ENCODE results near the gene PPP2R5C. TPM values are rescaled to one million over a fixed set of nuclear protein-coding genes. Genes with fewer than 3 reads are reported as not detected.

Gene PPP2R5C
- total RNA-seq, 1 experiment from 2014 or later = 80.3 TPM

DNA sequence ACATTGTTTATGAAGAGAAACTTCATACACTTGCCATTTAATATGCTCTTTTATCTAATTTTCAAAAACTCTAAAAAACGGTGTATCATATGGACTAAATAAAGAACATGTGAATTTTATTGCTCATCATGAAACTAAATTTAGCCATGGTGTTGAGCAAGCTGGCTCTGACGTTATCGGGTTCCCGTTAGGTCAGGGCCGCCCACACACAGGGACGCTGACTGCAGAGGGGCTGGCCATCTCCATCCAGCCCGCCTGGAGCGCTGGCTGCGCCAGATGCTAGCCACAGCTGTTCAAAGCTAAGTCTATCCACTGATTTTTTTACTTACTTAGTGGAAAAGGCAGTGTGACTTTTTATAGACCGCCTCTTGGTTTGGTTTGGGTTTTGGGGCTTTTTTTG is 166.3 kb downstream of the PPP2R5C start:
- in situ Hi-C loops (cut with HindIII; ENCODE audit: low pct_unique_long_range_greater_than_20kb, low sequenced_read_pairs) (no loop called here), intact Hi-C loops (cut with micrococcal nuclease; ENCODE audit: unreplicated experiment) (no loop called here)
- Histone ChIP-seq H3K27ac (ENCODE audit: low read length) (no peak overlapping the region), H3K36me3 (ENCODE audit: control insufficient read depth, insufficient read depth, low read length) (no peaks in the 10 kb centered on the region), H3K4me3 (ENCODE audit: low read depth in 2 of 2, low read length in 2 of 2) (no peak overlapping the region), H3K27me3 (ENCODE audit: control insufficient read depth, insufficient read depth, low read length) (no peaks in the 10 kb centered on the region), H3K4me1 (ENCODE audit: control insufficient read depth, insufficient read depth, low read length) (no peaks in the 10 kb centered on the region), H3K9me3 (ENCODE audit: control insufficient read depth, insufficient read depth, low read depth, low read length) (no peaks in the 10 kb centered on the region)
- TF ChIP-seq, protein P1, sequence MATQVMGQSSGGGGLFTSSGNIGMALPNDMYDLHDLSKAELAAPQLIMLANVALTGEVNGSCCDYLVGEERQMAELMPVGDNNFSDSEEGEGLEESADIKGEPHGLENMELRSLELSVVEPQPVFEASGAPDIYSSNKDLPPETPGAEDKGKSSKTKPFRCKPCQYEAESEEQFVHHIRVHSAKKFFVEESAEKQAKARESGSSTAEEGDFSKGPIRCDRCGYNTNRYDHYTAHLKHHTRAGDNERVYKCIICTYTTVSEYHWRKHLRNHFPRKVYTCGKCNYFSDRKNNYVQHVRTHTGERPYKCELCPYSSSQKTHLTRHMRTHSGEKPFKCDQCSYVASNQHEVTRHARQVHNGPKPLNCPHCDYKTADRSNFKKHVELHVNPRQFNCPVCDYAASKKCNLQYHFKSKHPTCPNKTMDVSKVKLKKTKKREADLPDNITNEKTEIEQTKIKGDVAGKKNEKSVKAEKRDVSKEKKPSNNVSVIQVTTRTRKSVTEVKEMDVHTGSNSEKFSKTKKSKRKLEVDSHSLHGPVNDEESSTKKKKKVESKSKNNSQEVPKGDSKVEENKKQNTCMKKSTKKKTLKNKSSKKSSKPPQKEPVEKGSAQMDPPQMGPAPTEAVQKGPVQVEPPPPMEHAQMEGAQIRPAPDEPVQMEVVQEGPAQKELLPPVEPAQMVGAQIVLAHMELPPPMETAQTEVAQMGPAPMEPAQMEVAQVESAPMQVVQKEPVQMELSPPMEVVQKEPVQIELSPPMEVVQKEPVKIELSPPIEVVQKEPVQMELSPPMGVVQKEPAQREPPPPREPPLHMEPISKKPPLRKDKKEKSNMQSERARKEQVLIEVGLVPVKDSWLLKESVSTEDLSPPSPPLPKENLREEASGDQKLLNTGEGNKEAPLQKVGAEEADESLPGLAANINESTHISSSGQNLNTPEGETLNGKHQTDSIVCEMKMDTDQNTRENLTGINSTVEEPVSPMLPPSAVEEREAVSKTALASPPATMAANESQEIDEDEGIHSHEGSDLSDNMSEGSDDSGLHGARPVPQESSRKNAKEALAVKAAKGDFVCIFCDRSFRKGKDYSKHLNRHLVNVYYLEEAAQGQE (IDR thresholded peaks at IDR 0.05; ENCODE audit: insufficient read depth in 1 of 2, low read depth in 2 of 2, low read length in 1 of 2) = no peak
- TF ChIP-seq SIN3A (IDR thresholded peaks at IDR 0.05; ENCODE audit: borderline replicate concordance, insufficient read depth, low read depth, low read length) = no peak
- TF ChIP-seq TCF7L2 (IDR thresholded peaks at IDR 0.05; ENCODE audit: low read depth, low read length) = no peak
- TF ChIP-seq, protein P2, sequence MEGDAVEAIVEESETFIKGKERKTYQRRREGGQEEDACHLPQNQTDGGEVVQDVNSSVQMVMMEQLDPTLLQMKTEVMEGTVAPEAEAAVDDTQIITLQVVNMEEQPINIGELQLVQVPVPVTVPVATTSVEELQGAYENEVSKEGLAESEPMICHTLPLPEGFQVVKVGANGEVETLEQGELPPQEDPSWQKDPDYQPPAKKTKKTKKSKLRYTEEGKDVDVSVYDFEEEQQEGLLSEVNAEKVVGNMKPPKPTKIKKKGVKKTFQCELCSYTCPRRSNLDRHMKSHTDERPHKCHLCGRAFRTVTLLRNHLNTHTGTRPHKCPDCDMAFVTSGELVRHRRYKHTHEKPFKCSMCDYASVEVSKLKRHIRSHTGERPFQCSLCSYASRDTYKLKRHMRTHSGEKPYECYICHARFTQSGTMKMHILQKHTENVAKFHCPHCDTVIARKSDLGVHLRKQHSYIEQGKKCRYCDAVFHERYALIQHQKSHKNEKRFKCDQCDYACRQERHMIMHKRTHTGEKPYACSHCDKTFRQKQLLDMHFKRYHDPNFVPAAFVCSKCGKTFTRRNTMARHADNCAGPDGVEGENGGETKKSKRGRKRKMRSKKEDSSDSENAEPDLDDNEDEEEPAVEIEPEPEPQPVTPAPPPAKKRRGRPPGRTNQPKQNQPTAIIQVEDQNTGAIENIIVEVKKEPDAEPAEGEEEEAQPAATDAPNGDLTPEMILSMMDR (IDR thresholded peaks at IDR 0.05) = no peak
- TF ChIP-seq POLR2AphosphoS5 (IDR thresholded peaks at IDR 0.05; ENCODE audit: low read depth, low read length) = no peak
- CTCF ChIA-PET = no interaction called here
- ATAC-seq (no peak), DNase-seq (ENCODE audit: low read depth, low spot score) (no peak)
- no TSS peak for BruUV-seq (replicated peaks)
- POLR2A ChIA-PET = no interaction called here

DNA sequence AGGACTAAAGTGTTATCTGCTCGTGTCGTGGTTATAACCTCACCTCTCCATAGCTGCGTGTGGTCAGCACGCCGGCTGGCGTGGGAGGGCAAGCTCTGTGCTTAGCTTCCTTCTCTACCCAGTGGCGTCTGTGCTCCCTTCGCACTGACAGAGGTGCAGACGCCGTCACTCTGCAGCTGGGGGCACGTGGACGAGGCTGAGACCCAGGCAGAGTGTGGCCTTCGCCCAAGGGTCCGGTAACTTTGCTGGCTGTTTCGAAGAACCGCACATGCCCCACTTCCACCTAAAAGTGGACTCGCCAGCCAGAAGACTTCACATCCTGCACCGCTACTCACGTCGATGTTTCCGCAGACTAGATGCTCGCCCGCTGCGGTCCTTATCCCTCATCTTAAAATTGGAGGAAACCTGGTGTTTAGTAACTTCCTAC is 166.9 kb downstream of the PPP2R5C start:
- no TSS peak for BruUV-seq (replicated peaks)
- Histone ChIP-seq H3K4me1 (ENCODE audit: control insufficient read depth, insufficient read depth, low read length) (no peaks in the 10 kb centered on the region), H3K4me3 (ENCODE audit: low read depth in 2 of 2, low read length in 2 of 2) (no peak overlapping the region), H3K27ac (ENCODE audit: low read length) (no peak overlapping the region), H3K27me3 (ENCODE audit: control insufficient read depth, insufficient read depth, low read length) (no peaks in the 10 kb centered on the region), H3K36me3 (ENCODE audit: control insufficient read depth, insufficient read depth, low read length) (no peaks in the 10 kb centered on the region), H3K9me3 (ENCODE audit: control insufficient read depth, insufficient read depth, low read depth, low read length) (no peaks in the 10 kb centered on the region)
- intact Hi-C loops (cut with micrococcal nuclease; ENCODE audit: unreplicated experiment) (no loop called here), in situ Hi-C loops (cut with HindIII; ENCODE audit: low pct_unique_long_range_greater_than_20kb, low sequenced_read_pairs) (no loop called here)
- DNase-seq (ENCODE audit: low read depth, low spot score) = no peak
- TF ChIP-seq TCF7L2 (IDR thresholded peaks at IDR 0.05; ENCODE audit: low read depth, low read length) (no peak), SIN3A (IDR thresholded peaks at IDR 0.05; ENCODE audit: borderline replicate concordance, insufficient read depth, low read depth, low read length) (no peak), POLR2AphosphoS5 (IDR thresholded peaks at IDR 0.05; ENCODE audit: low read depth, low read length) (no peak)
- TF ChIP-seq, protein P1 (IDR thresholded peaks at IDR 0.05; ENCODE audit: insufficient read depth in 1 of 2, low read depth in 2 of 2, low read length in 1 of 2) = no peak
- TF ChIP-seq, protein P2 (IDR thresholded peaks at IDR 0.05) = no peak
- ChIA-PET POLR2A (no interaction called here), CTCF (no interaction called here)
- no peak for ATAC-seq
